B cell (primary cell): ENCODE results near the gene ACER1. TPM values are rescaled to one million over a fixed set of nuclear protein-coding genes. Genes with fewer than 3 reads are reported as not detected.

Experiments used
- ATAC-seq: fragments of 200-7000 bp; cut with Tn5 transposase; one replicate; pipeline ENCODE4 v1.10.0; 2021; ENCODE audit warnings: low read depth, mild to moderate bottlenecking, moderate number of reproducible peaks, moderate library complexity
- CTCF ChIA-PET: fragments of 350-600 bp; sonication (Branson Sonifier 250); formaldehyde crosslinking; loops from one replicate; lab custom pipeline; 2021; ENCODE audit warnings: antibody characterized with exemption, inconsistent platforms; lab: Charles Lee
- POLR2A ChIA-PET: fragments of 350-600 bp; sonication (Branson Sonifier 250); formaldehyde crosslinking; loops from one replicate; lab custom pipeline; 2021; ENCODE audit warnings: antibody characterized with exemption; lab: Charles Lee
- DNase-seq: peaks from one replicate; pipeline ENCODE4 v3.0.0; 2013
- H2AFZ ChIP-seq: 2 replicates; pipeline ENCODE4 v1.6.1; 2012; ENCODE audit warnings: mild to moderate bottlenecking, low read depth, low read length; ENCODE audit not compliant: insufficient read depth, poor library complexity, severe bottlenecking
- H3K27ac ChIP-seq, 2 donors: 1 replicate in 1 of 2; 2 replicates in 1 of 2; pipeline ENCODE4 v1.5.1; 2012 to 2013; ENCODE audit warnings: low read length in 2 of 2, mild to moderate bottlenecking in 2 of 2, moderate library complexity in 1 of 2
- H3K27me3 ChIP-seq, 4 experiments: fragments of 200-600 bp in 1 of 4; sonication (generic) in 1 of 4; replicated peaks in 1 of 4; 1 replicate in 2 of 4; 2 replicates in 2 of 4; pipeline versions ENCODE4 v1.6.1 to v1.7.0; 2013 to 2016; ENCODE audit warnings: low read length in 3 of 4, mild to moderate bottlenecking in 2 of 4, mixed read lengths in 1 of 4, moderate library complexity in 1 of 4; ENCODE audit not compliant: insufficient read depth in 4 of 4, control insufficient read depth in 3 of 4; ENCODE audit errors: control extremely low read depth in 1 of 4
- H3K36me3 ChIP-seq, 2 experiments: replicated peaks in 1 of 2; 1 replicate in 1 of 2; 2 replicates in 1 of 2; pipeline versions ENCODE4 v1.6.1 to v1.7.1; 2013; ENCODE audit warnings: low read length in 1 of 2; ENCODE audit not compliant: insufficient read depth in 2 of 2, control insufficient read depth in 1 of 2; ENCODE audit errors: control extremely low read depth in 1 of 2, extremely low read depth in 1 of 2
- H3K4me1 ChIP-seq, 2 donors: fragments of 200-600 bp in 1 of 2; sonication (generic) in 1 of 2; 1 replicate in 1 of 2; 2 replicates in 1 of 2; pipeline versions ENCODE4 v1.5.1 to v1.6.1; 2013 to 2017; ENCODE audit warnings: low read length in 2 of 2; ENCODE audit not compliant: control insufficient read depth in 2 of 2, insufficient read depth in 2 of 2
- H3K4me2 ChIP-seq: replicated peaks from 2 replicates; pipeline ENCODE3; 2012; ENCODE audit warnings: mild to moderate bottlenecking, low read depth, low read length; ENCODE audit not compliant: poor library complexity, severe bottlenecking
- H3K4me3 ChIP-seq, 5 experiments: fragments of 200-600 bp in 1 of 5; sonication (generic) in 1 of 5; 1 replicate in 3 of 5; 2 replicates in 2 of 5; pipeline versions ENCODE4 v1.5.1 to v1.7.0; 2011 to 2016; ENCODE audit warnings: low read length in 4 of 5, mild to moderate bottlenecking in 4 of 5, low read depth in 2 of 5, control low read depth in 1 of 5, moderate library complexity in 1 of 5; ENCODE audit not compliant: insufficient read depth in 1 of 5; ENCODE audit errors: control extremely low read depth in 1 of 5, extremely low read depth in 1 of 5
- H3K79me2 ChIP-seq: fragments of 200-600 bp; sonication (generic); one replicate; pipeline ENCODE4 v1.6.0; 2016; ENCODE audit warnings: low read length; ENCODE audit not compliant: control insufficient read depth, insufficient read depth
- H3K9ac ChIP-seq: fragments of 200-600 bp; sonication (generic); 2 replicates; pipeline ENCODE4 v1.6.1; 2017; ENCODE audit warnings: mild to moderate bottlenecking, low read length, moderate library complexity
- H3K9me3 ChIP-seq, 3 donors: one replicate each; pipeline versions ENCODE4 v1.6.1 to v1.7.1; 2013; ENCODE audit warnings: low read length in 2 of 3; ENCODE audit not compliant: control insufficient read depth in 2 of 3, insufficient read depth in 1 of 3; ENCODE audit errors: control extremely low read depth in 1 of 3
- H4K20me1 ChIP-seq: 2 replicates; pipeline ENCODE4 v1.6.0; 2012; ENCODE audit warnings: mild to moderate bottlenecking, low read length; ENCODE audit not compliant: insufficient read depth, control insufficient read depth, poor library complexity, severe bottlenecking
- H3K27ac Mint-ChIP-seq: one replicate; pipeline ENCODE4 v1.8.0; 2021; ENCODE audit warnings: mixed read lengths
- H3K27me3 Mint-ChIP-seq: one replicate; pipeline ENCODE4 v1.8.0; 2021; ENCODE audit warnings: mixed read lengths
- H3K4me1 Mint-ChIP-seq: one replicate; pipeline ENCODE4 v1.8.0; 2021; ENCODE audit warnings: mixed read lengths
- H3K4me3 Mint-ChIP-seq: one replicate; pipeline ENCODE4 v1.8.0; 2021; ENCODE audit warnings: mixed read lengths
- H3K9me3 Mint-ChIP-seq: one replicate; pipeline ENCODE4 v1.8.0; 2022; ENCODE audit warnings: mixed read lengths; ENCODE audit not compliant: insufficient read depth
- EZH2 ChIP-seq: IDR thresholded peaks from 2 replicates; pipeline ENCODE4 v1.6.1; 2012; ENCODE audit warnings: borderline replicate concordance, low read depth, mild to moderate bottlenecking, moderate library complexity, low read length; ENCODE audit not compliant: insufficient read depth, poor library complexity, severe bottlenecking
- WGBS: methylation state at CpG from one replicate; pipeline ENCODE4 v1.1.5; 2013; ENCODE audit warnings: missing lambda C conversion rate; ENCODE audit not compliant: insufficient coverage; 5-methylcytosine and 5-hydroxymethylcytosine counted together
- intact Hi-C: fragments of 100-400 bp; cut with micrococcal nuclease; formaldehyde crosslinking; loops from one replicate; pipeline ENCODE4 v1.10.0; 2022
- polyA plus RNA-seq: library from polyadenylated mRNA; depleted of rRNA; stranded (reverse); fragments of >200 nt; gene quantifications from 2 replicates; pipeline ENCODE4 v1.2.3, GENCODE V29; 2012
- total RNA-seq, 2 donors: library from RNA; stranded (reverse); fragments of 120-200 nt in 1 of 2; gene quantifications; 1 replicate in 1 of 2; 2 replicates in 1 of 2; pipeline versions ENCODE4 v1.2.3 to v1.2.4, GENCODE V29; 2013 to 2022
- TF ChIP-seq, protein P1 (sequence below): fragments of 200-600 bp; IDR thresholded peaks from one replicate; pipeline ENCODE4 v1.8.0; 2022; ENCODE audit warnings: antibody characterized with exemption, mild to moderate bottlenecking

ACER1 gene
- total and polyA plus RNA-seq, 2 donors (not counting 1 experiment from before 2014, with no cell fraction given) = not detected

DNA sequence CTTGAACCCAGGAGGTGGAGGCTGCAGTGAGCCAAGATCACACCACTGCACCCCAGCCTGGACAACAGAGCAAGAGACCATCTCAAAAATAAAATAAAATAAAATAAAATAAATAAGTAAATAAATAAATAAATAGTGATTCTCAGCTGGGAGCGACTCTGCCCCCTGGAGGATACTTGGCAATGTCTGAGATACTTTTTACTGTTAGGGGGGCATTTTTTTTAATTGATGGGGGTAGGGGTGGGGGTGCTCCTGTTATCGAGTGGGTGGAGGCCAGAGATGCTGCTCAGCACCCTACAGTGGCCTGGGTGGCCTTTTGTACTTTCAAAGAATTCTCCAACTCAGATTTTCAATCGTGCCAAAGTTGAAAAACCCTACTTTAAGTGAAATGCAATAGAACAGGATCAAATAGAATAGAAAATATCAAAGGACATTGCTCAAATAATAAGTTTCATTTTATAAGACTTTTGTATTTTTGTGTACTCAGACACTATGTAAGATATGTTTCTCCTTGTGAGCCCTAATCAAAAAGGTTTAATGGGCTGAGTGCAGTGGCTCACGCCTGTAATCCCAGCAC, 20.8 kb upstream of the ACER1 start:
- Histone ChIP-seq H3K4me1 (no peaks in the 10 kb centered on the region), H2AFZ (no peak overlapping the region), H3K4me2 (no peak overlapping the region), H3K9ac (no peak overlapping the region), H3K27ac (no peak overlapping the region), H3K9me3 (no peaks in the 10 kb centered on the region), H4K20me1 (no peaks in the 10 kb centered on the region), H3K27me3 (no peaks in the 10 kb centered on the region), H3K79me2 (no peaks in the 10 kb centered on the region), H3K36me3 (no peaks in the 10 kb centered on the region), H3K4me3 (no peak overlapping the region)
- intact Hi-C loops = no loop called here
- WGBS = 88% methylated on average over 1 of the region's 4 CpGs
- ChIA-PET CTCF (interaction anchor here (2.1 kb wide), 1 partner anchor 136 kb away, joined by 6 read pairs; no protein-coding TSS in a partner anchor), POLR2A (no interaction called here)
- TF ChIP-seq, protein P1, sequence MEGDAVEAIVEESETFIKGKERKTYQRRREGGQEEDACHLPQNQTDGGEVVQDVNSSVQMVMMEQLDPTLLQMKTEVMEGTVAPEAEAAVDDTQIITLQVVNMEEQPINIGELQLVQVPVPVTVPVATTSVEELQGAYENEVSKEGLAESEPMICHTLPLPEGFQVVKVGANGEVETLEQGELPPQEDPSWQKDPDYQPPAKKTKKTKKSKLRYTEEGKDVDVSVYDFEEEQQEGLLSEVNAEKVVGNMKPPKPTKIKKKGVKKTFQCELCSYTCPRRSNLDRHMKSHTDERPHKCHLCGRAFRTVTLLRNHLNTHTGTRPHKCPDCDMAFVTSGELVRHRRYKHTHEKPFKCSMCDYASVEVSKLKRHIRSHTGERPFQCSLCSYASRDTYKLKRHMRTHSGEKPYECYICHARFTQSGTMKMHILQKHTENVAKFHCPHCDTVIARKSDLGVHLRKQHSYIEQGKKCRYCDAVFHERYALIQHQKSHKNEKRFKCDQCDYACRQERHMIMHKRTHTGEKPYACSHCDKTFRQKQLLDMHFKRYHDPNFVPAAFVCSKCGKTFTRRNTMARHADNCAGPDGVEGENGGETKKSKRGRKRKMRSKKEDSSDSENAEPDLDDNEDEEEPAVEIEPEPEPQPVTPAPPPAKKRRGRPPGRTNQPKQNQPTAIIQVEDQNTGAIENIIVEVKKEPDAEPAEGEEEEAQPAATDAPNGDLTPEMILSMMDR = peak; percentile 24
- TF ChIP-seq EZH2 = no peak
- Mint-ChIP-seq H3K9me3 (no peaks in the 10 kb centered on the region), H3K27me3 (no peaks in the 10 kb centered on the region), H3K27ac (no peak overlapping the region), H3K4me3 (no peak overlapping the region), H3K4me1 (no peaks in the 10 kb centered on the region)
- no peak for ATAC-seq
- DNase-seq = no peak

DNA sequence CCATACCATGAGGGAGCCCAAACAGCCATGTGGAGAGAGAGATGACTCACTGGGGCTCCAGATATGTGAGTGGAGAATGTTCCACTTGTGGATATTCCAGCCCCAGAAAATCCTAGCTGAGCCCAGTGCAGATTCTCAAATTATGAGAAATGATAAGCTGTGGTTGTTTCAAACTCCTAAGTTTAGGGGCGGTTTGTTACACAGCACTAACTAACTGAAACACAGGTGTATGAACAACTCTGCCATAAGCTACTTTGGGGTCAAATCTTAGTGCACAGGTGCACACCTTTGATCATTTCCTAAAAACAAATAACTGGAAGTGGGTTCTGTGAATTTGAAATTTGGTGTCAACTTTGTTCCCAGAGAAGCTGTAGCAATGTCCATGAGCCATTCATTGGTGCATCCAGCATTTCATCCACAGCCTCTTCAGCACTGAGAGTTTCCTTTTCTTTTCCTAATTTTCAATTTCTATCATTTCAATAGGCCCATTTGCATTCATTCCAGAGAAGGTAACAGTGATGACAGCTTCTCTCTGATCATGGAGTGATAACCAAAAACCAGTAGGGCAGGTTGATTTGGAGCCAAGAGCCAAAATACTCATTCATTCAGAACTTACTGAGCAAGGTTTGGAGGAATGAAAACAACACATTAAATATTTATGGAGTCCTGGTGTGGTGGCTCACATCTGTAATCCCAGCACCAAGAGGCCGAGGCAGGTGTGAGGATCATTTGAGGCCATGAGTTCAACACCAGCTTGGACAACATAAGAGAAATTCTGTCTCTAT, 19.2 kb upstream of the ACER1 start:
- Mint-ChIP-seq H3K4me1 (no peaks in the 10 kb centered on the region), H3K9me3 (no peaks in the 10 kb centered on the region), H3K27me3 (no peaks in the 10 kb centered on the region), H3K4me3 (no peak overlapping the region), H3K27ac (no peak overlapping the region)
- no peaks in the 10 kb centered on the region for H4K20me1 ChIP-seq
- ChIA-PET CTCF (interaction anchor here (1.3 to 2.1 kb wide), 2 partner anchors 134 to 186 kb away, joined by 4 to 6 read pairs; no protein-coding TSS in a partner anchor), POLR2A (no interaction called here)
- no peaks in the 10 kb centered on the region for H3K9me3 ChIP-seq
- no peaks in the 10 kb centered on the region for H3K36me3 ChIP-seq
- intact Hi-C loops = no loop called here
- no peak overlapping the region for H3K27ac ChIP-seq
- WGBS = 83% methylated on average over 1 of the region's 2 CpGs
- no peak overlapping the region for H3K4me2 ChIP-seq
- ATAC-seq = no peak
- no peak overlapping the region for H3K9ac ChIP-seq
- H2AFZ ChIP-seq = no peak overlapping the region
- H3K79me2 ChIP-seq = no peaks in the 10 kb centered on the region
- H3K4me3 ChIP-seq = no peak overlapping the region
- DNase-seq = no peak
- TF ChIP-seq, protein P1 = no peak
- TF ChIP-seq EZH2 = no peak
- no peaks in the 10 kb centered on the region for H3K4me1 ChIP-seq
- H3K27me3 ChIP-seq = no peaks in the 10 kb centered on the region
